Activated effector memory CD4-positive, alpha-beta T cell treated with anti-CD3 and anti-CD28 coated beads, Interleukin-2, amount 50 U/mL, for 16 hours (primary cell): ENCODE data around the gene TSPAN8.
"Not testable (repeated sequence)": the region's sequence is repeated elsewhere in the genome, so short reads cannot be mapped to it uniquely, and the experiment has no call there.

Source experiments
- DNase-seq: peaks from one replicate; pipeline ENCODE4 v3.0.0-alpha.2; 2020

The TSPAN8 gene

DNA sequence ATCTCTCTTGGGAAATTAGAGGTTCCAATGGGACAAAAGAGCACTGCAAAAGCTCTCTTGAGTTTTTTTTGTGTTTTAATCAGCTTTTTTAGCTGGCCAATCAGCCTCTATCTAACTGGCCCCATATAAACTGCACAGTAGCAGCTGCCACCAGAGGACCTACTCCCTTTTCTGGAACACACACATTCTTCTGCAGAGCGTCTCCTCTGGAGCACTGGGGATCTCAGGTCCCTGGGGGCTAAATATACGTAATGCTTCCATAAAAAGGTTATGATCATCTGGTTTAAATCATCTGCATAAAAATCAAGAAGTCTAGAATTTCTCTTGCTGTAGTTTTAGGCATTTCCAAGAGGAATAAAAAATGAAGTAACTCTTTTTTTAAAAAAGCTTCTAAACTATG, 32.3 kb downstream of the TSPAN8 start:
- DNase-seq: no peak

DNA sequence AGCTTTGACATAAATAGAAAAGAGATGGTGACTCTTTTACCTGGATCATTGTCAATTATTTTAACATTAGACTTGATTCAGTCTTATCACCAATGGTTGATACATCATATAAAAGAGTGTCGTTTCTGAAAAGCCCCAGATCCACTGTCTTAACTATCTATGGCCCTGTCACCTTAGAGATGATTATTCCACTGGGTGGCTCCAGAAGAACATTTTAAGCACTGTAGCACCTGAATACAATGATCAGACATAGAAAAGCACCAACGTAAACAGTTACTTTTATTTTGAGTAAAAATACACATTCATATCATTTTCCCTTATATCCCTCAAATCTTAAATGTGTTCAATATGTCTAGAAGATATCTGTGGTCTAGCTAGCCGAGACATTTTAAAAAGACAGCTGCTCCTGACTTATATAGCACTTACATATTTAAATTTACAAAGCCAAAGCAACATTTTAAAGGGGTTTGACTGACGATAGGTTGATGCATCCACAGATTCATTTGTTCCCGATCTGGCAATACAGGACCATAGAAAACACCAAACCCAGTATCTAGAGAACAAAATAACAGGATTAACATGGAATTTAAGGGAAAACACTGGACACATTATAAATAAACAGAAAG, 32.9 kb downstream of the TSPAN8 start:
- no peak for DNase-seq

DNA sequence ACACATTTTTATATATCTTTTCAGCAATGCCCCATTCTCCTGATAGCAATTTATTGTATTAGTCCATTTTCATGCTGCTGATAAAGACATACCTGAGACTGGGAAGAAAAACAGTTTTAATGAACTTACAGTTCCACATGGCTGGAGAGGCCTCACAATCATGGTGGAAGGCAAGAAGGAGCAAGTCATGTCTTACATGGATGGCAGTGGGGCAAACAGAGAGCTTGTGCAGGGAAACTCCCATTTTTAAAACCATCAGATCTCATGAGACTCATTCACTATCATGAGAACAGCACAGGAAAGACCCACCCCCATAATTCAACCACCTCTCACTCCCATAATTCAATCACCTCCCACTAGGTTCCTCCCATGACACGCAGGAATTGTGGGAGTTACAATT, 44.7 kb downstream of the TSPAN8 start:
- DNase-seq: not testable (repeated sequence)

DNA sequence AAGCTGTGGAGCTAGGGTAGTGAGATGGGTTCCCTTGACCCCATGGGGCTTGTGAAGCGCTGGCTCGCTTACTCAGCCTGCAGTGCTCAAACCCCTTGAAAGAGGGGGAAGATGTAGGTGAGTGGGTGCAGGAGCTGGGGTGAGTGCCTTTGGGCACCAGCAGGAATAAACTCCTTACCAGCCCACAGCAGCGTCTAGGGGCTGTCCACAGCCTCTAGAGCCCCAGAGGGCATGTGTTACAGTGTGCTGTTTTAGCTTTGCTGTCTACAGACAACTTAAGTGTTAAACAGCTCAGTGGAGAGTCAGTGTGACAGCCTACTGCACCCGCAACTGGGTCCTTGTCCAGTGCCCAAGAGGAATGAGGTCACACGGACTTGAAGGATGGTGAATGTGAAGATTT, 48.0 kb downstream of the TSPAN8 start:
- no peak for DNase-seq

DNA sequence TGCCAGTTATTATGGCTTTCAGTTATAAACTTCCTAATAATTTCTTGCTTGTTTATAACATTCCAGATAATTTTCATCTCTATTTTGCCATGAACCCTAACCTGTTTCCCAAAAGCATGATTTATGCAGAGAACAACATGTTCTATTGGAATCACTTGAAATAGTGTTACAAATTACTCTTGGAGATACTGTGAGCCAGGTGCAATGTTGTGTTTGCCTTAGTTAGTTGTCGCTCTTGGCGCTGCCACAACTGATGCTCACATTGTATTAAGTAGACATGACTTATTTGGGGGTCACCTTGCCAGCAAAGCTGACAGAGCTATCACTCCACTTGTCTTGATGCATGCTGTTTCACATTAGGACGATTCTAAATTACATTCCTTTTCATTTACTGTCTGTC, 49.4 kb downstream of the TSPAN8 start:
- no peak for DNase-seq

DNA sequence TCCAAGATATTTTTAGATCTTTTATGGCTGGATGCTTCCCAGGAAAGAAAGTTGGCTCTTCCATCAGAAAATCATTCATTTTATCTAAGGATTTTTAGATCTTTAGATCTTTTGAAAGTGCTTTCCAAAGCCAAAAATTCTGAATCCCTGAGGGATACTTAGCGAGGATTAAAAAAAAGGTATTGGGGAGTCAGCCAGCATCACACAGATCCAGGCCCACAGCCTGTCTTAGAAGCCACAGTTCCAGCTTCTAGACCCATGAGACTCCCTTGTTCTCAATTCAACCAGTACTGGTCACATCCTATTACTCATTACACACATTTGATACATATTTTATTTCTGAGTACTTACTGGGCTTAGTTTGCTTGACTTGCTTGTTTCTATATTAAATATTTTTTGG, 49.9 kb downstream of the TSPAN8 start:
- no peak for DNase-seq

DNA sequence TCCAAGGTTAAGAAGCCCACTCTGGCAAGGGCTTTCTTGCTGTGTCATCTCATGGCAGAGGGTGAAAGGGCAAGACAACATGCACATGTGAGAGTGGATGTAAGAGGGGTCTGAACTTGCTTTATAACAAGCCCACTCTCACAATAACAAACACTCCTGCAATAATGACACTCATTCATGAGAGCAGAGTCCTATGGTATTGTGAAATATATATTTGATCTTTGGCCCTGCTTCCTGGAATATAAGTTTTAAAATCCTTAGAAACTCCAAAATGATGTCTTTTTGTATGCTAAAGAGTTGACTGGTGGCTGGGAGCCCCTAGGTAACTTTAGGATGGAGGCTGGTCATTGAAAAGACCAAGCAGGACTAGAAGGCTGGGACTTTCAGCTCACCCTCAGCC, 51.8 kb downstream of the TSPAN8 start:
- no peak for DNase-seq

DNA sequence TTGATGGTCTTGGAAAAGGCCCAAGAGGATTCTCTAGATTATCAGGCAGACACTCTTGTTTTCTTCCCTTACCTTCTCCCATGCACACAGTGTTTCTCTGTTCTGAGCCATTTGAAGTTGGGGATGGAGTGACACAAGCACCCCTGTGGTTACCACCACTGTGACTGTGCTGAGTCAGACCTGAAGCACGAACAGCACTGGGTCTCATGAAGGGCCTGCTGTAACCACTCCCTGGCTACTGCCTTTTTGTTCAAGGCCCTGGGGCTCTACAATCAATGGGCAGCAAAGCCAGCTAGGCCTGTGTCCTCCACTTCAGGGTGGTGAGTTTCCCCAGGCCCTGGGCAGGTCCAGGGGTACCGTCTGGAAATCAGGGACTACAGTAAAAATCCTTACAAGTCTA, 65.5 kb downstream of the TSPAN8 start:
- DNase-seq: no peak

DNA sequence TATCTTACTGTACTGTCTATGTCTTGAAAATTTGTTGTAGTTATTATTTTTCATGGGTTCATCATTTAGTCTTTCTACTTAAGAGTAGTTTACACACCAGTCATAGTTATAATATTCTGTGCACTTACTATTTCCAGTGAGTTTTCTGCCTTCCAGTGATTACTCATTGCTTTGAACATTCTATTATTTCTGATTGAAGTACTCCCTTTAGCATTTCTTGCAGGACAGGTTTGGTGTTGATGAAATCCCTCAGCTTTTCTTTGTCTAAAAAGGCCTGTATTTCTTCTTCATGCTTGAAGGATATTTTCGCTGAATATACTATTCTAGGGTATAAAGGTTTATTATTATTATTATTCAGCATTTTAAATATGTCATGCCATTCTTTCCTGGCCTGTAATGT, 66.8 kb downstream of the TSPAN8 start:
- DNase-seq: no peak

DNA sequence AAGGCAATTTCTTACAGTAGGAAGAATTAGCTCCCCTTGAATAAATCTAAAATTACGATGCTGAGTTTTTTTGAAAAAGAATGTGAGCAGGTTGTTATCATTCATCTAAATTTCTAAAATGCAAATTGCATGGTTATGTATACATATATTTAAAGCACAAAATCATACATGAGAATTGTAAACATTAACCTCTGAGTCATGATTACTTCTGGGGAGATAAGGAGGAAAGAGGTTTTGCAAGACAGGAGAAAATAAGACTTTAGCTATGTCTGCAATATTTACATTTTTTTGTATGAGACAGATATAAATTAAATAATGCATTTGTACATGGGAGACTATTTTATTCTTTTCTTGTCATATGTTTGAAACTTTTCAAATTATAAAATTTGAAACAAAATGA, 72.2 kb downstream of the TSPAN8 start:
- no peak for DNase-seq

DNA sequence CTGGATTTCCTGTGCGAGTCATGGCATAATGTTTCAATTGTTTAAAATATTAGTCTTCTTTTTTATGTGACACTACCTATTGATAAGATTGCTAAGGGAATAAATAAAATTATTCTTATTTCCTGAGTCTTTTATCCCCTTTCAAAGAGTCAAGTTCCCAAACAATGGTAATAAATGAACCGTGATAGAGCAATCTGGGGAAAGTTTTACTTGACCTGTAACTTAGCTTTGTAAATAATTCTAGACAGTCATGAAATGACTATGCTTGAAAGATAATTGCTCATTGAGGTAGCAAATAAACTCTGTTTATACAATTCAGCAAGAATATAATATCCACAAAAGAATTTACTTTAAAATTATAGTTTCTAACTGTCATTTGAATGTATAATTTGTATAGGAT, 82.1 kb downstream of the TSPAN8 start:
- DNase-seq: no peak
